HG03097 (cell line): ENCODE results near the gene RNU6-9.

Source experiments
- ATAC-seq: cut with Tn5 transposase; IDR thresholded peaks from one replicate; pipeline ENCODE4 v1.9.1; 2021; ENCODE audit not compliant: unreplicated experiment, low FRiP score

RNU6-9 gene

DNA sequence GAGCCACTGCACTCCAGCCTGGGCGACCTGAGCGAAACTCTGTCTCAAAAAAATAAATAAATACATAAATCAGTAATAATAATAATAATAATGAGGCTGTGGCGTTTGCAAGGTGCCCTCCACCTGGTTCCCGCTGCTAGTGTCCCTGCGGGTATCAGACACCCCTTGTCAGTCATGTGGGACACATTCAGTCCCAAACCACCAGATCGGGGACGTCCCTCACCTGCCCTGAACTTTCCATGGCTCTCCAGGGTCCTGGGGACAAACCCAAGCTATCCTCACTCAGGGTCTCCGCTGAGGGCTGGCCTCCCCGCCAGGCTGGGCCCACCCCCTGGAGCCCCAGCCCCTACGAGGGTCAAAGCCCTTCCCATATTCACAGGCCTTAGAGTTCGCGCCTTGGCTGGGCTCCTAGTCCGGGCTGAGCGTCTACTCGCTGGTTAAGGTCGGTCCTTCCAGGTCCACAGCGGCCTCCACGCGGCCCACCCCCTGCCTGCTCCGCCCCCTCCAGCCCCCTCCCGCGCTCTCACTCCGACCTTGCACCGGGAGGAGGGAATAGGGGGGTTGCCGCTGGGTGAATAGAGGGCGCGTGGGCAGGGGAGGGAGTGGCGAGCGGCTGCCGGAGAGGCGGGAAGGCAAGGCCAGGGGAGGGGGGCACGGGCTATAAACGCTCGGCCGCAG lies 23.5 kb downstream of the RNU6-9 start:
- no peak for ATAC-seq

GRCh38 chr19:917323-918151 lies 24.3 kb downstream of the RNU6-9 start, which contains the start of gene KISS1R:
KISS1R (plus strand) TSS chr19:917333; CDS start chr19:917503, 170 bp downstream.
- no peak for ATAC-seq

GRCh38 chr19:918152-918437 lies 24.8 kb downstream of the RNU6-9 start:
- ATAC-seq, result no peak

- no peak for ATAC-seq
Measured at GRCh38 chr19:918481-919198, 25.4 kb downstream of the RNU6-9 start.

GRCh38 chr19:919199-920050 lies 26.1 kb downstream of the RNU6-9 start:
- ATAC-seq, result no peak

GRCh38 chr19:920051-920864 lies 27.0 kb downstream of the RNU6-9 start:
- ATAC-seq, result no peak

DNA sequence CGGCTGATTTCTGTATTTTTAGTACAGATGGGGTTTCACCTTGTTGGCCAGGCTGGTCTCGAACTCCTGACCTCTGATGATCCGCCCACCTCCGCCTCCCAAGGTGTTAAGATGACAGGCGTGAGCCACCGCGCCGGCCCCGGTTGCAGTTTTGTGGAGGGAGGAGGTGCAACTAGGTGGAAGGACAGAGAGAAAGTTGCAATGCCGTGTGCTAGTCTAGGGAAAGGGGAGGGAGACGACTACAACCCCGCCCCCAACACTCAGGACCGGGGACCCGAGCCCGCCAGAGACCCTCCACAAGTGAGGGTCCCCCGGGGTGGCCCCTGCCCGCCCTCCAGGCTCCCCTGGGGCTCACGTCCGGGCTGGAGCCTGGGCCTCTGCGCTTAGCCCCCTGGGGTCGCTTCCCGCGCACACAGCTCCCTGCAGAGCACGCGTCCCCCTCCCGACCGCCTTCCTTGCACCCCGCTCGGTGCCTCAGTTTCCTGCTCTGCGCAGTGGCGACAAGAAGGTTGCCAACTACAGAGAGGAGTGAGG lies 31.3 kb downstream of the RNU6-9 start:
- no peak for ATAC-seq

GRCh38 chr19:925087-925525 lies 31.8 kb downstream of the RNU6-9 start:
- peak; percentile 37 for ATAC-seq

DNA sequence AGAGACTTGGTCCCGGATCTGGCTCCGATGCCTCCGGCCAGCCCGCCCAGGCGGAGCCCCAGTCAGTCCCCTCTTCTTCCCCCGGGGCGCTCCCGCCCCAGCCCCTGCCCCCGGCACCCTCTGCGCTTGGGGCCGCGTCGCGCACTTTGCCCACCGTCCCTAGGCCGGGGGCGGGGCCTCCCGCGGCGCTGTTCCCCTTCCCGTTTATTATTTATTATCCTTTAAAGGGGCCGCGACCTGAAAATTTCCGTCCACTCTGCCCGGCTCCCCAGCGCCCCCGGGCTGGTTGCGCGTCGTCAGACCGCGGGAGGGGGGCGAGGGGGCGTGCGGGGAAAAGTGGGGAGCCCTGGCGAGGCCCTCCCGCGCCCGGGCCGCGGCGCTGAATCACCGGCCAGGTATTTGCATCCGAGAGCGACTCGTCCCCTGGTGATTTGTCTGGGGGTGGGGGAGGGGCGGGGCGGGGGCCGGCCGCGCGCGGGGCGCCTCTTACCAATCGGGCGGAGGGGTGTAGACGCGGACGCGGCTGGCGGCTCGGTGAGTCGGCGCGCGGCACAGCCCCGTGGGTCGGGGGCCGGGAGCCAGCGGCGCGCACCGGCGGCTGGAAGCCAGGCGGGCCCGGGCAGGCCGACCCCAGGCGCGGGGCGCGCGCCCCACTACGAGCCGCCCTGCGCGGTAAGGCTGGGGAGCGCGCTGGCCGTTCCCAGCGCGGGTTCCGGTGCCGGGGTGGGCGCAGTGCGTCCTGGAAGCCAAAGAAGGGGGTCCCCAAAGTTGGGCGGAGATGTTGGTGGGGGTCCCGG lies 32.4 kb downstream of the RNU6-9 start, which contains the start of gene ARID3A:
TSS of gene ARID3A (plus strand) at position 510 of the 797 bp plus-strand sequence. CDS start 3,494 bp downstream, outside the sequence.
- ATAC-seq, result peak; percentile 53

GRCh38 chr19:926323-926588 lies 33.0 kb downstream of the RNU6-9 start:
- no peak for ATAC-seq

- ATAC-seq, result no peak
Measured at GRCh38 chr19:926589-927350, 33.5 kb downstream of the RNU6-9 start.

GRCh38 chr19:927351-927779 lies 34.1 kb downstream of the RNU6-9 start:
- ATAC-seq, result no peak

DNA sequence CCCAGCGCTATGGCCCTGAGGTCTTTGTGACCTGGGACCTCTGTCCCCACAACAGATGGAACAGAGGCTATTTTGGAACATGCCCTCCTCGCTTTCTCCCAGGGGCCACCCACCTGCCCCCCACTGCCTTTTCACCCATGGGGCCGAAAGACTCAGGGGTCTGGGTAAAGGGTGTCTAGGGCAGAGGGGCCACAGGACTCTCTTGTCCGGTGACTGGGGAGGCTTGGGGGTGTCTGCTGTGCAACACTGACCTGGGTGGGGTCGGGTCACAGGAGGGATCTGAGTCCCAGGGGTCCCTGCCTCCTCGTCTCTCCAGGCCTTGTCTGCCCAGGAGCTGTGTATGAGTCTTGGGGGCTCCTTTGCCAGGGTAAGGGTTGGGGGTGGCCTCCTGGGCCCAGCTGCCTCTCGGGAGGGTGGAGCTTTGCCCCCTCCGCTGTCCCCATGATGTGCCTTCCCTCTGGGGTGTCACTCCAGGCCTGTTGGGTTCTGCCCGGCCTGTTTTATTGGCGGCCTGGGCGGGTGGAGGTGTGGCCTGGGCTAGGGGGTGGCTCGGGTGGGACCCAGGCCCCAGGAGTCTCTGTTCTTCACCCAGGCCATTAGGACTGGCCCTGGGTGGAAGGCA lies 34.6 kb downstream of the RNU6-9 start:
- ATAC-seq, result no peak

GRCh38 chr19:928471-929202 lies 35.4 kb downstream of the RNU6-9 start:
- no peak for ATAC-seq

DNA sequence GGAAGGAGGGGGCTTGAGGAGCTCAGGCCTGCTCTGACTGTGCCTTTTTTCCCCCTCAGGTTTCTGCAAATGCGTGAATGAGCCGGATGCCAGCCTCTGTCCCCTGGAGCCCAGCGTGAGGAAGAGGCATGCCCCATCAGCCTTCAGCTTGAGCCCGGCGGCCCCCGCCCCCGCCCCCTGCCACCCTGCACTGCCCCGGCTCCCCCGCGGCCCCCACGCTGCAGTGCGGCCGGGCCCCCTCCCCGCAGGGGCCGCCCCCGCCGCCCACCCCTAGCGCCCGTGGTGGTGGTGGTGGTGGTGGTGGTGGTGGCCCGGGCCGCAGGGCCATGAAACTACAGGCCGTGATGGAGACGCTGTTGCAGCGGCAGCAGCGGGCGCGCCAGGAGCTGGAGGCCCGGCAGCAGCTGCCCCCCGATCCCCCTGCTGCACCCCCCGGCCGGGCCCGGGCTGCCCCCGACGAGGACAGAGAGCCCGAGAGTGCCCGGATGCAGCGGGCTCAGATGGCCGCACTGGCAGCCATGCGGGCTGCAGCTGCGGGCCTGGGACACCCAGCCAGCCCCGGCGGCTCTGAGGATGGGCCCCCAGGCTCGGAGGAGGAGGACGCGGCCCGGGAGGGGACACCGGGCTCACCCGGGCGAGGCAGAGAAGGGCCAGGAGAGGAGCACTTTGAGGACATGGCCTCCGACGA lies 36.1 kb downstream of the RNU6-9 start:
- no peak for ATAC-seq

DNA sequence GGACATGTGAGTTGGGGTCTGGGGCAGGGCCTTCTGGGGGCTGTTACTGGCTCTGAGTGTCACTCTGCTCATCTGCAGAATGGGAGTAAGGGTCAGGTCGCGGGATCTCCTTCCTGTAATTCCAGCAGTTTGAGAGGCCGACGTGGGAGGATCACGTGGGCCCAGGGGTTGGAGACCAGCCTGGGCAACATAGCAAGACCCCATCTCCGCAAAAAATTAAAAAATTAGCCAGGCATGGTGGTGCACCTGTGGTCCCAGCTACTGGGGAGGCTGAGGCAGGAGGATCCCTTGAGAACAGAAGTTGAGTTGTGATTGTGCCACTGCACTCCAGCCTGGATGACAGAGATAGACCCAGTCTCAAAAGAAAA lies 36.6 kb downstream of the RNU6-9 start:
- no peak for ATAC-seq
